OCI-LY7 (cell line): ENCODE data around the gene GIPC3.

Source experiments
- EZH2phosphoT487 ChIP-seq: fragments of 200-600 bp; sonication (generic); IDR thresholded peaks from 2 replicates; pipeline ENCODE4 v1.6.1; 2018; ENCODE audit warnings: low read depth, borderline replicate concordance, mild to moderate bottlenecking, mixed run types, antibody characterized with exemption, low read length, moderate library complexity, mixed read lengths
- TF ChIP-seq, protein P1 (sequence below): fragments of 200-600 bp; sonication (generic); conservative IDR thresholded peaks from 2 replicates; pipeline ENCODE4 v1.5.1; 2014; ENCODE audit warnings: mild to moderate bottlenecking, antibody characterized with exemption, low read length, moderate library complexity, mixed read lengths

DNA sequence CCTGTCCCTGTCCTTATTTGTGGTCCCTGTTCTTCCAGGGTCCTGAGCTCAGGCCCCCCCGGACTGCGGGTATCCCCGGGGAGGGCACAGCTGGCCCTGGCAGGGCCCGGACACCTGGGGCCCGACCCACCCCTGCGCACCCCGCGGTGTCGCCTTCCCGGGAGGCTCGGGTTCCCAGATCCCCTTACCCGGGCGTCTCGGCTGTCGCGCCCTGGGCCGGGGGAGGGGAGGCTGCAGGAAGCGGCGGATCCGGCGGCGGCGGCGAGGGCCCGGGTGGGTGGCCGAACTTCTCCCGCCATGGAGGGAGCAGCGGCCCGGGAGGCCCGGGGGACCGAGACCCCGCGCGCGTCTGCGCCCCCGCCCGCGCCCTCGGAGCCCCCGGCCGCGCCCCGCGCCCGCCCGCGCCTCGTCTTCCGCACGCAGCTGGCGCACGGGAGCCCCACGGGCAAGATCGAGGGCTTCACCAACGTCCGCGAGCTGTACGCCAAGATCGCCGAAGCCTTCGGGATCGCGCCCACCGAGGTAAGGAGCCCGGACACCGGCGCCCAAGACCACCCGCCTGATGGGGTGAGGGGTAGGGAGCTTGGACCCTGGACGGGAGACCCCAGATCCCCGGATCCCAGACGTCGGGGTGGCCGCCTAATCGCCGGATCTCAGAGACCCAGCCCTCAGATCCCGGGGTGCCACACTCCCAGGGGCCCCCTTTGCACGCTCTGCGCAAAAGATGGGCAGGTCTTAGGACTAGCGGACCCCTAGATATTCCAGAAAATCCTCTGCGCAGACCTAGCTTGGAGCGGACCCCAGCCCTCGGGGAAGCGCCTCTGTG is at the start of gene GIPC3:
- TF ChIP-seq, protein P1, sequence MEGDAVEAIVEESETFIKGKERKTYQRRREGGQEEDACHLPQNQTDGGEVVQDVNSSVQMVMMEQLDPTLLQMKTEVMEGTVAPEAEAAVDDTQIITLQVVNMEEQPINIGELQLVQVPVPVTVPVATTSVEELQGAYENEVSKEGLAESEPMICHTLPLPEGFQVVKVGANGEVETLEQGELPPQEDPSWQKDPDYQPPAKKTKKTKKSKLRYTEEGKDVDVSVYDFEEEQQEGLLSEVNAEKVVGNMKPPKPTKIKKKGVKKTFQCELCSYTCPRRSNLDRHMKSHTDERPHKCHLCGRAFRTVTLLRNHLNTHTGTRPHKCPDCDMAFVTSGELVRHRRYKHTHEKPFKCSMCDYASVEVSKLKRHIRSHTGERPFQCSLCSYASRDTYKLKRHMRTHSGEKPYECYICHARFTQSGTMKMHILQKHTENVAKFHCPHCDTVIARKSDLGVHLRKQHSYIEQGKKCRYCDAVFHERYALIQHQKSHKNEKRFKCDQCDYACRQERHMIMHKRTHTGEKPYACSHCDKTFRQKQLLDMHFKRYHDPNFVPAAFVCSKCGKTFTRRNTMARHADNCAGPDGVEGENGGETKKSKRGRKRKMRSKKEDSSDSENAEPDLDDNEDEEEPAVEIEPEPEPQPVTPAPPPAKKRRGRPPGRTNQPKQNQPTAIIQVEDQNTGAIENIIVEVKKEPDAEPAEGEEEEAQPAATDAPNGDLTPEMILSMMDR, result no peak
- no peak for TF ChIP-seq EZH2phosphoT487
